ENCODE results near the gene MAD1L1. TPM values are rescaled to one million over a fixed set of nuclear protein-coding genes. Genes with fewer than 3 reads are reported as not detected.

Gene MAD1L1
- total and polyA plus RNA-seq, 2 of the 4 experiments (the other 2 are of a cell fraction): 29.0 to 40.9 TPM

DNA sequence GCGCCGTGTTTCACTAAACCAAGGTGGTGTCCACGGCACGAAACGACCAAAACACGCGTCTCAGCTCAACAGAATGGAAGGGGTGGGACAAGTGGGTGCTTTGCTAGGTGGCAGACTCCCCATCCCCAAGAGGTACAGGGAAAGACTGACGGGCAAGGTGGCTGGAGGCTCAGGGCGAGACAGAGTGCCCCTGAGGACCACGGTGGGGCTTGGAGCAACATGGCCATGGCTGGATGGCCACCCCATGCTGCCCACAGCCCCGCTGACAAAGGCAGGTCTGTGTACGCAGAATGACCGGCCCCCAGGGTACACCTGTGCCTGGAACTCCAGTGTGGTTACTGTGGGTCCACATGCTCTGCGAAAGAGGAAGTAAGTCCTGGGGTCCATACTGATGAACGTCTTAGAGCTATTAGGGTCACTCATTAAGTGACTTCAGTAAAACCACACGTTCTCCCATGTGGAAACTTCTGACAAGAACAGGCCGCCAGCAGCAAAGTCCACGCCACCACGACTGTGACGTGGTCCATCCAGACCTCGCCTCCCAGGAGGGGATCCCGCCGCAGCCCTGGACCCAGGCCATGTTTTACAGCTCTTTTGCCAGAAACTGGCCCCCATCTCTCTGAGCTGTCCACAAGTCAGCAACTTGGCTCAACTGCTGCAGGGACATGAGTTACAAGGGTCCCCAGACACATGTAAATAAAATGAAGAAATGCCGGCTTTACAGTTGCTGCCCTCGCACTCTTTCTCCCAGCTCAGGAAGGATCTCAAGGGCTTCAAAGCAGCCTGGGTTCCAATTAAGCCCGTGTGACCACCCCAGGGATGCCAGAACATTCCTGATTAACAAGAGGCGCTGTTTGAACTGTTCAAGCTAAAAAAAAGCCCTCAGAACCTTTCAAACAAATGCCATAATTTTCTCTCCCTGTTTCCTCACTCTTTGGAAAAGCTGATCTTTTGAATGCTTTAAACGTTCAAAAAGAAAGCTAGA, 66.8 kb downstream of the MAD1L1 start (continued):
- TF ChIP-seq MAZ (IDR thresholded peaks at IDR 0.05; ENCODE audit: borderline replicate concordance, low read depth, low read length) (no peak), CEBPB (IDR thresholded peaks at IDR 0.05; ENCODE audit: low read depth, low read length) (no peak)

DNA sequence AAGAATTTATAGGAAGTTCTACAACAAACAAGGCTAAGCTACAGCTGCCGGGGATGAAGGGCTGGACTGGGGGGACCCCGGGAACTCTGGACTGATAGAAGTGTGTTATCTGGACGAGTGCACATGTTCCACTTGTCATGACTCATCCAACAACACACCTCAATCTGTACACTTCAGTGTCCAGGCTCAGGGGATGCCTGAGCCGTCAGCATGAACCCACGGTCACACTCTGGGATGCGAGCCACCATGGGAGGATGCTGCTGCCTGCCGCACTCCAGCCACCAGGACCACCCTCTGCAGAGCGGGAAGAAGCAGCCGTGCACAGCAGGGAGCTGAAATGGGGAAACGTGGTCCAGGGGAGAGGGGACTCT, 67.5 kb downstream of the MAD1L1 start:
- Histone ChIP-seq H3K27ac (ENCODE audit: insufficient read depth, low read length) (no peak overlapping the region), H3K9me1 (ENCODE audit: insufficient read depth, low read length) (peaks cover 2% of the 10 kb centered on the region), H3K23ac (ENCODE audit: low read depth, low read length) (no peak overlapping the region), H3K18ac (ENCODE audit: low read depth, low read length) (no peak overlapping the region), H3K27me3 (ENCODE audit: control insufficient read depth, insufficient read depth, low read length) (peaks cover 1% of the 10 kb centered on the region; the same call in 1 of the 2 replicates), H2AFZ (replicated peaks; ENCODE audit: low read length, poor library complexity) (peak overlapping the region; percentile 41), H2BK5ac (ENCODE audit: low read depth, low read length, poor library complexity, severe bottlenecking) (no peak overlapping the region), H3K36me3 (ENCODE audit: control insufficient read depth, insufficient read depth, low read length) (peaks cover 3% of the 10 kb centered on the region; the same call in 1 of the 2 replicates), H2BK120ac (ENCODE audit: low read depth, low read length) (no peak overlapping the region), H2BK15ac (ENCODE audit: low read depth, low read length) (no peak overlapping the region), H3K56ac (ENCODE audit: extremely low read depth, insufficient read depth, low read length) (no peak overlapping the region), H3K9me3 (ENCODE audit: control insufficient read depth, insufficient read depth, low read length) (no peaks in the 10 kb centered on the region), H3K4me3 (ENCODE audit: insufficient read depth, low read depth, low read length) (no peak overlapping the region), H4K91ac (ENCODE audit: insufficient read depth, low read depth, low read length) (no peak overlapping the region), H3K4me2 (ENCODE audit: low read depth, low read length) (no peak overlapping the region), H4K20me1 (ENCODE audit: insufficient read depth, low read length) (peaks cover 26% of the 10 kb centered on the region), H4K8ac (ENCODE audit: low read depth in 2 of 2, low read length in 2 of 2) (no peak overlapping the region), H2BK20ac (ENCODE audit: low read depth, low read length) (no peak overlapping the region), H3K9ac (ENCODE audit: low read depth, low read length) (no peak overlapping the region), H2AK5ac (ENCODE audit: low read depth, low read length) (no peak overlapping the region), H3K4ac (ENCODE audit: low read depth, low read length) (no peak overlapping the region), H3K79me1 (ENCODE audit: low read depth in 1 of 2, low read length in 2 of 2) (peaks cover 3 to 8% of the 10 kb centered on the region in 2 experiments; a peak in 3 of 4 replicates), H3K4me1 (ENCODE audit: control insufficient read depth, insufficient read depth, low read length) (no peaks in the 10 kb centered on the region), H2AK9ac (replicated peaks; ENCODE audit: low read depth, low read length, poor library complexity) (peak overlapping the region; percentile 65), H4K5ac (ENCODE audit: low read depth, low read length) (no peak overlapping the region), H3K14ac (replicated peaks; ENCODE audit: low read depth, low read length) (no peak overlapping the region)
- ATAC-seq (ENCODE audit: low read depth) (no peak), DNase-seq (no peak)
- in situ Hi-C loops (cut with MboI; ENCODE audit: low sequenced_read_pairs): no loop called here
- TF ChIP-seq RFX5 (IDR thresholded peaks at IDR 0.05; ENCODE audit: low read depth, low read length): no peak
- intact Hi-C loops (cut with micrococcal nuclease): no loop called here
- ChIA-PET POLR2A (ENCODE audit: unreplicated experiment) (no interaction called here), CTCF (interaction anchor here (0.6 kb wide), 1 partner anchor 497 kb away, joined by 7 read pairs; no protein-coding TSS in a partner anchor)
- 90% methylated on average over 3 of the region's 10 CpGs; no CpG with 5 or more reads in 1 of the 2 experiments for WGBS, 2 experiments (ENCODE audit: extremely low coverage in 2 of 2, insufficient read length in 1 of 2)
- dilution Hi-C loops (cut with HindIII; ENCODE audit: low sequenced_read_pairs, unreplicated experiment): no loop called here
- BruUV-seq (replicated peaks): no TSS peak
